Measurements from ENCODE around the gene IDE.
"Not testable (repeated sequence)": the region's sequence is repeated elsewhere in the genome, so short reads cannot be mapped to it uniquely, and the experiment has no call there.

The IDE gene

DNA sequence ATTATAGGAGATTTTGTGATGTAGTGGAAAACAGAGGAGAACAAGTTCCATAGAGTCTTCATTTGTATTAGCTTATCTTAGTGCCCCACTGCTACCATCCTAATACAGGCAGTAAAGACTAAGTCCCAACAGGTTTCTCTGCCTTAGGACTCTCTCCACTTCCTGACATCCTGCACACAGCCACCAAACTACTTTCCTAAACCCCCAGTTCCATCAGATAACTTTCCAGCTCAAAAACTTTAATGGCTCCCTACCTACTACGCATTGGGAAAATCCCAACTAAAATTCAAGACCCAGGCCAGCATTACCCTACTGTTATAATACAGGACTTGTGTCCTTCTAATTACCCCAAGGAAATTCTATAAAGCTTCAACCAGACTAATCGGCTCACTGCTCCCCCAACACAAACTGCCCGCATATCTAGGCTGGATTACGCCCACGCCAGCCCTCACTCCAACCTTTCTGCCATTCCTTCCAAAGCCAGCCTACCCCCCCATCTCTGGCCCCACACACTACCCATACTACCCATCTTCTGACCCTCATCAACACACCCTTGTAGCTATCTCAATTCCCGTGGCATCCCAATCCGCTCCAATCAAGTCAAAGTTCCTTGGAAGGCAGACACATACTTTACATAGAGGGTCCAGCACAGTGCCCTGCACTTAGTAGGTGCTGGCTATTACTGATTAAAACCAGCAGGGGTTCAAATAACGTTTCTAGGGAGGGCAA is 1.4 kb downstream of the IDE start:
- no peak for TF ChIP-seq ZFP30 (CRISPR knock-in tag; IDR thresholded peaks at IDR 0.05)
- no peak for TF ChIP-seq TCF4 (CRISPR knock-in tag; IDR thresholded peaks at IDR 0.05; ENCODE audit: borderline replicate concordance)
- TF ChIP-seq, protein P1, sequence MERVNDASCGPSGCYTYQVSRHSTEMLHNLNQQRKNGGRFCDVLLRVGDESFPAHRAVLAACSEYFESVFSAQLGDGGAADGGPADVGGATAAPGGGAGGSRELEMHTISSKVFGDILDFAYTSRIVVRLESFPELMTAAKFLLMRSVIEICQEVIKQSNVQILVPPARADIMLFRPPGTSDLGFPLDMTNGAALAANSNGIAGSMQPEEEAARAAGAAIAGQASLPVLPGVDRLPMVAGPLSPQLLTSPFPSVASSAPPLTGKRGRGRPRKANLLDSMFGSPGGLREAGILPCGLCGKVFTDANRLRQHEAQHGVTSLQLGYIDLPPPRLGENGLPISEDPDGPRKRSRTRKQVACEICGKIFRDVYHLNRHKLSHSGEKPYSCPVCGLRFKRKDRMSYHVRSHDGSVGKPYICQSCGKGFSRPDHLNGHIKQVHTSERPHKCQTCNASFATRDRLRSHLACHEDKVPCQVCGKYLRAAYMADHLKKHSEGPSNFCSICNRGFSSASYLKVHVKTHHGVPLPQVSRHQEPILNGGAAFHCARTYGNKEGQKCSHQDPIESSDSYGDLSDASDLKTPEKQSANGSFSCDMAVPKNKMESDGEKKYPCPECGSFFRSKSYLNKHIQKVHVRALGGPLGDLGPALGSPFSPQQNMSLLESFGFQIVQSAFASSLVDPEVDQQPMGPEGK (CRISPR knock-in tag; IDR thresholded peaks at IDR 0.05; ENCODE audit: borderline replicate concordance) = no peak
- no peak for TF ChIP-seq CSDC2 (CRISPR knock-in tag; IDR thresholded peaks at IDR 0.05)
- no peak for TF ChIP-seq TOX (CRISPR knock-in tag; IDR thresholded peaks at IDR 0.05; ENCODE audit: borderline replicate concordance)
- TF ChIP-seq, protein P2, sequence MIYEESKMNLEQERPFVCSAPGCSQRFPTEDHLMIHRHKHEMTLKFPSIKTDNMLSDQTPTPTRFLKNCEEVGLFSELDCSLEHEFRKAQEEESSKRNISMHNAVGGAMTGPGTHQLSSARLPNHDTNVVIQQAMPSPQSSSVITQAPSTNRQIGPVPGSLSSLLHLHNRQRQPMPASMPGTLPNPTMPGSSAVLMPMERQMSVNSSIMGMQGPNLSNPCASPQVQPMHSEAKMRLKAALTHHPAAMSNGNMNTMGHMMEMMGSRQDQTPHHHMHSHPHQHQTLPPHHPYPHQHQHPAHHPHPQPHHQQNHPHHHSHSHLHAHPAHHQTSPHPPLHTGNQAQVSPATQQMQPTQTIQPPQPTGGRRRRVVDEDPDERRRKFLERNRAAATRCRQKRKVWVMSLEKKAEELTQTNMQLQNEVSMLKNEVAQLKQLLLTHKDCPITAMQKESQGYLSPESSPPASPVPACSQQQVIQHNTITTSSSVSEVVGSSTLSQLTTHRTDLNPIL (CRISPR knock-in tag; IDR thresholded peaks at IDR 0.05; ENCODE audit: low read depth) = no peak
- no peak for TF ChIP-seq ZC3H10 (CRISPR knock-in tag; IDR thresholded peaks at IDR 0.05)
- TF ChIP-seq PPARA (CRISPR knock-in tag; IDR thresholded peaks at IDR 0.05; ENCODE audit: borderline replicate concordance) = no peak
- TF ChIP-seq, protein P3, sequence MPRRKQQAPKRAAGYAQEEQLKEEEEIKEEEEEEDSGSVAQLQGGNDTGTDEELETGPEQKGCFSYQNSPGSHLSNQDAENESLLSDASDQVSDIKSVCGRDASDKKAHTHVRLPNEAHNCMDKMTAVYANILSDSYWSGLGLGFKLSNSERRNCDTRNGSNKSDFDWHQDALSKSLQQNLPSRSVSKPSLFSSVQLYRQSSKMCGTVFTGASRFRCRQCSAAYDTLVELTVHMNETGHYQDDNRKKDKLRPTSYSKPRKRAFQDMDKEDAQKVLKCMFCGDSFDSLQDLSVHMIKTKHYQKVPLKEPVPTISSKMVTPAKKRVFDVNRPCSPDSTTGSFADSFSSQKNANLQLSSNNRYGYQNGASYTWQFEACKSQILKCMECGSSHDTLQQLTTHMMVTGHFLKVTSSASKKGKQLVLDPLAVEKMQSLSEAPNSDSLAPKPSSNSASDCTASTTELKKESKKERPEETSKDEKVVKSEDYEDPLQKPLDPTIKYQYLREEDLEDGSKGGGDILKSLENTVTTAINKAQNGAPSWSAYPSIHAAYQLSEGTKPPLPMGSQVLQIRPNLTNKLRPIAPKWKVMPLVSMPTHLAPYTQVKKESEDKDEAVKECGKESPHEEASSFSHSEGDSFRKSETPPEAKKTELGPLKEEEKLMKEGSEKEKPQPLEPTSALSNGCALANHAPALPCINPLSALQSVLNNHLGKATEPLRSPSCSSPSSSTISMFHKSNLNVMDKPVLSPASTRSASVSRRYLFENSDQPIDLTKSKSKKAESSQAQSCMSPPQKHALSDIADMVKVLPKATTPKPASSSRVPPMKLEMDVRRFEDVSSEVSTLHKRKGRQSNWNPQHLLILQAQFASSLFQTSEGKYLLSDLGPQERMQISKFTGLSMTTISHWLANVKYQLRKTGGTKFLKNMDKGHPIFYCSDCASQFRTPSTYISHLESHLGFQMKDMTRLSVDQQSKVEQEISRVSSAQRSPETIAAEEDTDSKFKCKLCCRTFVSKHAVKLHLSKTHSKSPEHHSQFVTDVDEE (CRISPR knock-in tag; IDR thresholded peaks at IDR 0.05) = no peak
- no peak for TF ChIP-seq ISL1 (CRISPR knock-in tag; IDR thresholded peaks at IDR 0.05)
- no peak for TF ChIP-seq ARNTL (CRISPR knock-in tag; IDR thresholded peaks at IDR 0.05; ENCODE audit: borderline replicate concordance, low read depth)
- no peak for TF ChIP-seq BACH2 (CRISPR knock-in tag; IDR thresholded peaks at IDR 0.05; ENCODE audit: borderline replicate concordance)
- no peak for TF ChIP-seq OSR1 (CRISPR knock-in tag; IDR thresholded peaks at IDR 0.05)
- TF ChIP-seq RARB (CRISPR knock-in tag; IDR thresholded peaks at IDR 0.05) = no peak
- TF ChIP-seq, protein P4, sequence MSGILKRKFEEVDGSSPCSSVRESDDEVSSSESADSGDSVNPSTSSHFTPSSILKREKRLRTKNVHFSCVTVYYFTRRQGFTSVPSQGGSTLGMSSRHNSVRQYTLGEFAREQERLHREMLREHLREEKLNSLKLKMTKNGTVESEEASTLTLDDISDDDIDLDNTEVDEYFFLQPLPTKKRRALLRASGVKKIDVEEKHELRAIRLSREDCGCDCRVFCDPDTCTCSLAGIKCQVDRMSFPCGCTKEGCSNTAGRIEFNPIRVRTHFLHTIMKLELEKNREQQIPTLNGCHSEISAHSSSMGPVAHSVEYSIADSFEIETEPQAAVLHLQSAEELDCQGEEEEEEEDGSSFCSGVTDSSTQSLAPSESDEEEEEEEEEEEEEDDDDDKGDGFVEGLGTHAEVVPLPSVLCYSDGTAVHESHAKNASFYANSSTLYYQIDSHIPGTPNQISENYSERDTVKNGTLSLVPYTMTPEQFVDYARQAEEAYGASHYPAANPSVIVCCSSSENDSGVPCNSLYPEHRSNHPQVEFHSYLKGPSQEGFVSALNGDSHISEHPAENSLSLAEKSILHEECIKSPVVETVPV (CRISPR knock-in tag; IDR thresholded peaks at IDR 0.05) = no peak
- TF ChIP-seq, protein P5, sequence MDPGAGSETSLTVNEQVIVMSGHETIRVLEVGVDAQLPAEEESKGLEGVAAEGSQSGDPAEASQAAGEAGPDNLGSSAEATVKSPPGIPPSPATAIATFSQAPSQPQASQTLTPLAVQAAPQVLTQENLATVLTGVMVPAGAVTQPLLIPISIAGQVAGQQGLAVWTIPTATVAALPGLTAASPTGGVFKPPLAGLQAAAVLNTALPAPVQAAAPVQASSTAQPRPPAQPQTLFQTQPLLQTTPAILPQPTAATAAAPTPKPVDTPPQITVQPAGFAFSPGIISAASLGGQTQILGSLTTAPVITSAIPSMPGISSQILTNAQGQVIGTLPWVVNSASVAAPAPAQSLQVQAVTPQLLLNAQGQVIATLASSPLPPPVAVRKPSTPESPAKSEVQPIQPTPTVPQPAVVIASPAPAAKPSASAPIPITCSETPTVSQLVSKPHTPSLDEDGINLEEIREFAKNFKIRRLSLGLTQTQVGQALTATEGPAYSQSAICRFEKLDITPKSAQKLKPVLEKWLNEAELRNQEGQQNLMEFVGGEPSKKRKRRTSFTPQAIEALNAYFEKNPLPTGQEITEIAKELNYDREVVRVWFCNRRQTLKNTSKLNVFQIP (CRISPR knock-in tag; IDR thresholded peaks at IDR 0.05; ENCODE audit: borderline replicate concordance, low read depth) = no peak

DNA sequence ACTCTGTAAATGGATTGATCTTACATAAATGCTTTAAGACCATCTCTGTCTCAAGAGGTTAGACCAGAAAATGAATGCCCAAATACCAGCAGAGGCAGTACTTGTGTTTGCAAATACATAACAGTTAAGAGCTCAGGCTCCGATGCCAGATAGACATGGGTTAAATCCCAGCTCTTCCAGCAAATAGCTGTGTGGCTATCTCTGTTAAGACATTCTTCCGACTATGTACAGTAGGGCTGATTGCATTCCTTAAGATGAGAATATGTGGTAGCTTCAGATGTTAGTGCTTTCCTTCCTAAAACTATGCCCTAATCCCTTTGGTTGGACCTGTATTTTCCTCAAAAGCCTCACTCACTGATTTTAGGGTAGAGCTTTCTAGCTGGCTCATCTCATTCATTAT is 2.2 kb downstream of the IDE start:
- no peak for ATAC-seq
- TF ChIP-seq ZFP3 (CRISPR knock-in tag; IDR thresholded peaks at IDR 0.05) (no peak), ARNTL (CRISPR knock-in tag; IDR thresholded peaks at IDR 0.05; ENCODE audit: borderline replicate concordance, low read depth) (no peak), PPARA (CRISPR knock-in tag; IDR thresholded peaks at IDR 0.05; ENCODE audit: borderline replicate concordance) (no peak), ESRRG (CRISPR knock-in tag; IDR thresholded peaks at IDR 0.05) (no peak), ZC3H10 (CRISPR knock-in tag; IDR thresholded peaks at IDR 0.05) (no peak), ISL1 (CRISPR knock-in tag; IDR thresholded peaks at IDR 0.05) (no peak), RARB (CRISPR knock-in tag; IDR thresholded peaks at IDR 0.05) (no peak), ZNF8 (CRISPR knock-in tag; IDR thresholded peaks at IDR 0.05) (no peak), ZFP30 (CRISPR knock-in tag; IDR thresholded peaks at IDR 0.05) (no peak), BACH2 (CRISPR knock-in tag; IDR thresholded peaks at IDR 0.05; ENCODE audit: borderline replicate concordance) (no peak), OSR1 (CRISPR knock-in tag; IDR thresholded peaks at IDR 0.05) (no peak), TOX (CRISPR knock-in tag; IDR thresholded peaks at IDR 0.05; ENCODE audit: borderline replicate concordance) (no peak)
- TF ChIP-seq, protein P5 (CRISPR knock-in tag; IDR thresholded peaks at IDR 0.05; ENCODE audit: borderline replicate concordance, low read depth) = no peak
- TF ChIP-seq, protein P3 (CRISPR knock-in tag; IDR thresholded peaks at IDR 0.05) = no peak
- TF ChIP-seq, protein P1 (CRISPR knock-in tag; IDR thresholded peaks at IDR 0.05; ENCODE audit: borderline replicate concordance) = no peak

More for the DNA sequence above, 1.4 kb downstream of the IDE start:
- no peak; the same call in 2 of the 3 replicates for ATAC-seq

DNA sequence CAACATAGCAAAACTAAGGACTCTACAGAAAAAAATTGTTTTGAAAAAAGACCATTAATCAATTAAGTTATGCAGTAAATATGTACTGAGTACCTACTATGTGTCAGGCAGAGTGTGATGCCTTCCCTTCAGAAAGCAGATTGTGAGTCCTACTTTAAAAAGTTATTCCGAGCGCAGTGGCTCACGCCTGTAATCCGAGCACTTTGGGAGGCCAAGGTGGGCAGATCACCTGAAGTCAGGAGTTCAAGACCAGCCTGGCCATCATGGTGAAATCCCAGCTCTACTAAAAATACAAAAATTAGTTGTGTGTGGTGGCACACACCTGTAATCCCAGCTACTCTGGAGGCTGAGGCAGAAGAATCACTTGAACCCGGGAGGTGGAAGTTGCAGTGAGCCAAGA is 4.2 kb downstream of the IDE start:
- ATAC-seq = not testable (repeated sequence)

All from SK-N-SH treated with all-trans-retinoic acid at 6 μM for 48 hours (cell line).